A673 (cell line): ENCODE results near the gene RPS6KA5. TPM values are rescaled to one million over a fixed set of nuclear protein-coding genes. Genes with fewer than 3 reads are reported as not detected.
"Not testable (repeated sequence)": the region's sequence is repeated elsewhere in the genome, so short reads cannot be mapped to it uniquely, and the experiment has no call there.

Experiments used
- BruUV-seq: library from RNA; stranded (reverse); fragments of 400-500 nt; replicated peaks from 2 replicates; lab custom pipeline; 2021; lab: Mats Ljungman, UMichigan
- CTCF ChIA-PET: fragments of 300-600 bp; sonication (Branson Sonifier 250); formaldehyde crosslinking; loops from one replicate; lab custom pipeline; 2022; ENCODE audit warnings: antibody characterized with exemption; lab: Charles Lee
- POLR2A ChIA-PET: fragments of 300-600 bp; sonication (Branson Sonifier 250); formaldehyde crosslinking; loops from one replicate; lab custom pipeline; 2022; ENCODE audit warnings: antibody characterized with exemption; ENCODE audit not compliant: low non-redundant PET; lab: Charles Lee
- DNase-seq: peaks from one replicate; pipeline ENCODE4 v3.0.0-alpha.2; 2015; ENCODE audit warnings: low spot score
- H3K27ac ChIP-seq: fragments of 200-600 bp; sonication (generic); 2 replicates; pipeline ENCODE4 v1.5.1; 2016; ENCODE audit warnings: mixed run types, low read depth, mild to moderate bottlenecking, mixed read lengths, antibody characterized with exemption, low read length; ENCODE audit not compliant: poor library complexity, severe bottlenecking
- H3K27me3 ChIP-seq: fragments of 200-600 bp; sonication (generic); replicated peaks from 2 replicates; pipeline ENCODE4 v1.6.1; 2017; ENCODE audit warnings: mixed run types, low read depth, mild to moderate bottlenecking, mixed read lengths, antibody characterized with exemption, low read length; ENCODE audit not compliant: insufficient read depth, poor library complexity
- H3K36me3 ChIP-seq: fragments of 200-600 bp; sonication (generic); 2 replicates; pipeline ENCODE4 v1.6.1; 2016; ENCODE audit warnings: mixed run types, mild to moderate bottlenecking, mixed read lengths, antibody characterized with exemption, low read length; ENCODE audit not compliant: insufficient read depth, poor library complexity, severe bottlenecking
- H3K4me1 ChIP-seq: fragments of 200-600 bp; sonication (generic); 2 replicates; pipeline ENCODE4 v1.6.1; 2017; ENCODE audit warnings: mixed run types, mild to moderate bottlenecking, mixed read lengths, antibody characterized with exemption, low read length; ENCODE audit not compliant: insufficient read depth, poor library complexity, severe bottlenecking
- H3K4me3 ChIP-seq: fragments of 200-600 bp; sonication (generic); 2 replicates; pipeline ENCODE4 v1.5.1; 2016; ENCODE audit warnings: low read depth, mixed run types, mild to moderate bottlenecking, mixed read lengths, low read length; ENCODE audit not compliant: poor library complexity, severe bottlenecking
- H3K9me3 ChIP-seq: fragments of 200-600 bp; sonication (generic); 2 replicates; pipeline ENCODE4 v1.6.1; 2016; ENCODE audit warnings: mixed run types, low read depth, mild to moderate bottlenecking, mixed read lengths, antibody characterized with exemption, low read length; ENCODE audit not compliant: poor library complexity, severe bottlenecking
- CTCF ChIP-seq: fragments of 300-800, 200-600 bp; sonication (generic); conservative IDR thresholded peaks from 2 replicates; pipeline ENCODE4 v1.5.1; 2017; ENCODE audit warnings: low read depth, mild to moderate bottlenecking, antibody characterized with exemption, low read length, moderate library complexity, mixed read lengths
- EZH2 ChIP-seq: fragments of 200-600 bp; sonication (generic); IDR thresholded peaks from 2 replicates; pipeline ENCODE4 v1.6.1; 2017; ENCODE audit warnings: borderline replicate concordance, low read depth, mild to moderate bottlenecking, mixed read lengths, antibody characterized with exemption, low read length; ENCODE audit not compliant: poor library complexity, severe bottlenecking
- intact Hi-C: fragments of 100-400 bp; cut with micrococcal nuclease; formaldehyde crosslinking; loops from one replicate; pipeline ENCODE4 v1.10.0; 2022; ENCODE audit not compliant: unreplicated experiment
- total RNA-seq: library from RNA; stranded (reverse); gene quantifications from 2 replicates; pipeline ENCODE4 v1.2.3, GENCODE V29; 2021

RPS6KA5 gene
- total RNA-seq, 1 experiment from 2014 or later, result 7.6 TPM

GRCh38 chr14:90839889-90840266, 220.6 kb downstream of the RPS6KA5 start:
- ChIA-PET POLR2A (no interaction called here), CTCF (no interaction called here)
- Histone ChIP-seq H3K36me3 (no peaks in the 10 kb centered on the region), H3K4me1 (no peaks in the 10 kb centered on the region), H3K27ac (no peak overlapping the region), H3K27me3 (no peaks in the 10 kb centered on the region), H3K4me3 (no peak overlapping the region), H3K9me3 (no peaks in the 10 kb centered on the region)
- no peak for DNase-seq
- TF ChIP-seq EZH2 (no peak), CTCF (no peak)
- no TSS peak for BruUV-seq
- intact Hi-C loops, result no loop called here

GRCh38 chr14:90839024-90839888, 221.2 kb downstream of the RPS6KA5 start:
- ChIA-PET CTCF (no interaction called here), POLR2A (no interaction called here)
- H3K27ac ChIP-seq, result no peak overlapping the region
- no peaks in the 10 kb centered on the region for H3K27me3 ChIP-seq
- intact Hi-C loops, result no loop called here
- DNase-seq, result no peak
- H3K9me3 ChIP-seq, result no peaks in the 10 kb centered on the region
- no TSS peak for BruUV-seq
- no peaks in the 10 kb centered on the region for H3K36me3 ChIP-seq
- H3K4me3 ChIP-seq, result no peak overlapping the region
- no peaks in the 10 kb centered on the region for H3K4me1 ChIP-seq
- TF ChIP-seq EZH2 (no peak), CTCF (no peak)

- BruUV-seq, H3K9me3 ChIP-seq, CTCF ChIA-PET, POLR2A ChIA-PET, intact Hi-C loops, H3K36me3 ChIP-seq, H3K27me3 ChIP-seq, DNase-seq, H3K4me1 ChIP-seq, H3K27ac ChIP-seq, H3K4me3 ChIP-seq: not testable (repeated sequence)
Observed at GRCh38 chr14:90838531-90838930, 221.9 kb downstream of the RPS6KA5 start.

GRCh38 chr14:90837355-90837754, 223.1 kb downstream of the RPS6KA5 start:
- H3K4me1 ChIP-seq, result no peaks in the 10 kb centered on the region
- H3K4me3 ChIP-seq, result no peak overlapping the region
- POLR2A ChIA-PET, result no interaction called here
- CTCF ChIA-PET, result no interaction called here
- no TSS peak for BruUV-seq
- DNase-seq, result no peak
- H3K9me3 ChIP-seq, result no peaks in the 10 kb centered on the region
- TF ChIP-seq EZH2, result no peak
- no peaks in the 10 kb centered on the region for H3K27me3 ChIP-seq
- intact Hi-C loops, result no loop called here
- H3K36me3 ChIP-seq, result no peaks in the 10 kb centered on the region
- H3K27ac ChIP-seq, result no peak overlapping the region
